OCI-LY3 (cell line): Measurements from ENCODE around the gene MBIP.

Experiments
- EZH2phosphoT487 ChIP-seq: fragments of 200-600 bp; shearing (Covaris generic); IDR thresholded peaks from 2 replicates; pipeline ENCODE4 v1.6.1; 2018; ENCODE audit warnings: antibody characterized with exemption, mixed run types, low read depth
- TF ChIP-seq, protein P1 (sequence below): fragments of 200-600, 300-600 bp; sonication (generic); IDR thresholded peaks from 2 replicates; pipeline ENCODE4 v1.5.1; 2014; ENCODE audit warnings: antibody characterized with exemption, low read length, low read depth

DNA sequence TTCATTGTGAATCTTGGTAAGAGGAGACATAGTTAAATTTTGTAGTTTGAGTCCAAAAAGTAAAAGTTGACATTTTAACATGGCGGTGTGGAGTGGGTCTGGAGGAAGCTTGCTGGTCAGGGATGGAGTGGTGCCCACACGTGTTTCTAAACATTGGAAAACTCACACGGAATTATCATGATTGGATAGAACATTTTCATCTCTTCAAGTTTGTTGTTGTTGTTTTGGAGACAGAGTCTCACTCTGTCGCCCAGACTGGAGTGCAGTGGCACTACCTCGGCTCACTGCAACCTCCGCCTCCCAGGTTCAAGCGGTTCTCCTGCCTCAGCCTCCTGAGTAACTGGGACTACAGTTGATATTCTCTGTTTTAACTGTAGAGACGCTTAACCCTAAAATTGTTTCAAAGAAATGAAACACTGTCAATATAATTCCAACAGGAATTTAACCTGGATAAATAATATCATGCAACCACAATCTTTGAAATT lies 502 bp upstream of the MBIP start:
- TF ChIP-seq, protein P1, sequence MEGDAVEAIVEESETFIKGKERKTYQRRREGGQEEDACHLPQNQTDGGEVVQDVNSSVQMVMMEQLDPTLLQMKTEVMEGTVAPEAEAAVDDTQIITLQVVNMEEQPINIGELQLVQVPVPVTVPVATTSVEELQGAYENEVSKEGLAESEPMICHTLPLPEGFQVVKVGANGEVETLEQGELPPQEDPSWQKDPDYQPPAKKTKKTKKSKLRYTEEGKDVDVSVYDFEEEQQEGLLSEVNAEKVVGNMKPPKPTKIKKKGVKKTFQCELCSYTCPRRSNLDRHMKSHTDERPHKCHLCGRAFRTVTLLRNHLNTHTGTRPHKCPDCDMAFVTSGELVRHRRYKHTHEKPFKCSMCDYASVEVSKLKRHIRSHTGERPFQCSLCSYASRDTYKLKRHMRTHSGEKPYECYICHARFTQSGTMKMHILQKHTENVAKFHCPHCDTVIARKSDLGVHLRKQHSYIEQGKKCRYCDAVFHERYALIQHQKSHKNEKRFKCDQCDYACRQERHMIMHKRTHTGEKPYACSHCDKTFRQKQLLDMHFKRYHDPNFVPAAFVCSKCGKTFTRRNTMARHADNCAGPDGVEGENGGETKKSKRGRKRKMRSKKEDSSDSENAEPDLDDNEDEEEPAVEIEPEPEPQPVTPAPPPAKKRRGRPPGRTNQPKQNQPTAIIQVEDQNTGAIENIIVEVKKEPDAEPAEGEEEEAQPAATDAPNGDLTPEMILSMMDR: no peak
- no peak for TF ChIP-seq EZH2phosphoT487
